ENCODE data around the gene HSD17B1. TPM values are rescaled to one million over a fixed set of nuclear protein-coding genes. Genes with fewer than 3 reads are reported as not detected.
A peak's percentile ranks its signal among the peaks of the same experiment; 100 is the strongest.

Gene HSD17B1
- total RNA-seq, 4 donors from 2014 or later = 0.33 to 0.66 (median 0.47) TPM; not detected in 1

- DNase-seq (no peak), ATAC-seq (no peak)
- Histone ChIP-seq H3K27ac (peak overlapping the region; percentile 77 to 89 (median 86)), H3K9me3 (no peaks in the 10 kb centered on the region), H3K36me3 (peaks cover 0 to 22% of the 10 kb centered on the region in 2 donors), H3K4me3 (no peak overlapping the region), H3K27me3 (no peaks in the 10 kb centered on the region), H3K4me1 (peaks cover 78 to 82% of the 10 kb centered on the region in 2 donors)
- intact Hi-C loops (cut with DNase I; ENCODE audit: low total_unique reads) = no loop called here
- no peak for TF ChIP-seq POLR2A (IDR thresholded peaks at IDR 0.05)
- no peak for TF ChIP-seq CTCF (IDR thresholded peaks at IDR 0.05 in 4 of 5, conservative IDR thresholded peaks at IDR 0.05 in 1 of 5)
- in situ Hi-C loops (cut with MboI; ENCODE audit: low sequenced_read_pairs in 4 of 4) = loop anchor here in 1 of 4 donors (10.0 kb wide), 1 partner anchor 107 kb away; no protein-coding TSS in a partner anchor
Observed at GRCh38 chr17:42521666-42522262, 31.0 kb upstream of the HSD17B1 start.

- in situ Hi-C loops (cut with MboI; ENCODE audit: low sequenced_read_pairs in 4 of 4) = loop anchor here in 1 of 4 donors (10.0 kb wide), 1 partner anchor 108 kb away; no protein-coding TSS in a partner anchor
Observed at GRCh38 chr17:42522263-42522790, 30.4 kb upstream of the HSD17B1 start.

GRCh38 chr17:42522798-42523278 is 29.9 kb upstream of the HSD17B1 start:
- Histone ChIP-seq H3K27ac (peak overlapping the region; percentile 77 to 89 (median 86)), H3K4me1 (peaks cover 76% of the 10 kb centered on the region in 2 donors), H3K4me3 (no peak overlapping the region), H3K27me3 (no peaks in the 10 kb centered on the region), H3K36me3 (peaks cover 0 to 17% of the 10 kb centered on the region in 2 donors), H3K9me3 (no peaks in the 10 kb centered on the region)
- in situ Hi-C loops (cut with MboI; ENCODE audit: low sequenced_read_pairs in 4 of 4) (loop anchor here in 1 of 4 donors (10.0 kb wide), 1 partner anchor 108 kb away; no protein-coding TSS in a partner anchor), intact Hi-C loops (cut with DNase I; ENCODE audit: low total_unique reads) (no loop called here)
- TF ChIP-seq CTCF (IDR thresholded peaks at IDR 0.05 in 4 of 5, conservative IDR thresholded peaks at IDR 0.05 in 1 of 5) (no peak), POLR2A (IDR thresholded peaks at IDR 0.05) (no peak)
- DNase-seq = no peak
- no peak for ATAC-seq

More at GRCh38 chr17:42522263-42522790, 30.4 kb upstream of the HSD17B1 start:
- H3K27ac ChIP-seq = peak overlapping the region; percentile 77 to 89 (median 86)
- DNase-seq (no peak), ATAC-seq (no peak)
- H3K27me3 ChIP-seq = no peaks in the 10 kb centered on the region
- peaks cover 0 to 17% of the 10 kb centered on the region in 2 donors for H3K36me3 ChIP-seq
- intact Hi-C loops (cut with DNase I; ENCODE audit: low total_unique reads) = no loop called here
- H3K4me1 ChIP-seq = peaks cover 78 to 81% of the 10 kb centered on the region in 2 donors
- H3K4me3 ChIP-seq = no peak overlapping the region
- no peaks in the 10 kb centered on the region for H3K9me3 ChIP-seq
- TF ChIP-seq CTCF (IDR thresholded peaks at IDR 0.05 in 4 of 5, conservative IDR thresholded peaks at IDR 0.05 in 1 of 5) (no peak), POLR2A (IDR thresholded peaks at IDR 0.05) (no peak)

- in situ Hi-C loops (cut with MboI; ENCODE audit: low sequenced_read_pairs in 4 of 4) (loop anchor here in 3 of 4 donors (5.0 to 10.0 kb wide), 2 partner anchors 110 to 203 kb away; no protein-coding TSS in a partner anchor), intact Hi-C loops (cut with DNase I; ENCODE audit: low total_unique reads) (loop anchor here (5.0 kb wide), 1 partner anchor 103 kb away; the partner anchor contains the start of gene CAVIN1)
- no peak for TF ChIP-seq CTCF (IDR thresholded peaks at IDR 0.05 in 4 of 5, conservative IDR thresholded peaks at IDR 0.05 in 1 of 5)
- no peak for TF ChIP-seq POLR2A (IDR thresholded peaks at IDR 0.05)
- ATAC-seq = no peak
- Histone ChIP-seq H3K27me3 (no peaks in the 10 kb centered on the region), H3K4me3 (no peak overlapping the region), H3K4me1 (peaks cover 52 to 58% of the 10 kb centered on the region in 2 donors), H3K9me3 (no peaks in the 10 kb centered on the region), H3K36me3 (peaks cover 0 to 17% of the 10 kb centered on the region in 2 donors), H3K27ac (peak overlapping the region; percentile 77 to 89 (median 86))
- DNase-seq = no peak
Observed at GRCh38 chr17:42525221-42525620, 27.5 kb upstream of the HSD17B1 start.
